Activated CD8-positive, alpha-beta memory T cell treated with anti-CD3 and anti-CD28 coated beads for 48 hours (primary cell): ENCODE measurements around the gene KRTAP10-12.

ENCODE experiments used
- DNase-seq, 3 experiments: peaks; one replicate each; pipeline ENCODE4 v3.0.0-alpha.2; 2020; ENCODE audit warnings: low read depth in 2 of 3, low spot score in 2 of 3

KRTAP10-12 gene

DNA sequence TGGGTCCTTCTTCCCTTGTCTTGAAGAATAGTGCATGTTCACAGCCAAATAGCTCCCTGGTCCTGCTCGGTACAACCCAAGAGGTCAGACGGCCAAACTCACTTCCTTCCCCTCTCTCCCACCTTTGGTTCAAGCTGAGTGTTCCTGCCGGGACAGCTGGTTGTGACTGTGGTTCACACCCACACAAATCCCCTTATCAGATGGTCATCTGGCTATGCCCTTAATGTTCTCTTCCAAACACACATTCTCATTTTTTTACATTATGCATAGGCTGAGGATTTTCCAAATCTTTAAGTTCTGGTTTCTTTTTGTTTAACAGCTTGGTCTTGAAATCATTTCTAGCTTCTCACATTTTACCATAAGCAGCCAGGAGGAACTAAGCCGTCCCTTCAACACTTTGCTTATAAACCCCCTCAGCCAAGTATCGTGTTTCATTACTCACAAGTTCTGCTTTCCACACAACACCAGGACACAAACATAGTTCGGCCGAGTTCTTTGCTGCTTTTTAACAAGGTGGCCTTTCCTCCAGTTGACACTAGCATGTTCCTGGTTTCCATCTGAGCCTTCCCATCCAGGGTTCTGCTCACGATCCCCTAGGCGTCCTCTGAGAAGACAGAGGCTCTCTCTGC, 34.1 kb downstream of the KRTAP10-12 start:
- DNase-seq: no peak

DNA sequence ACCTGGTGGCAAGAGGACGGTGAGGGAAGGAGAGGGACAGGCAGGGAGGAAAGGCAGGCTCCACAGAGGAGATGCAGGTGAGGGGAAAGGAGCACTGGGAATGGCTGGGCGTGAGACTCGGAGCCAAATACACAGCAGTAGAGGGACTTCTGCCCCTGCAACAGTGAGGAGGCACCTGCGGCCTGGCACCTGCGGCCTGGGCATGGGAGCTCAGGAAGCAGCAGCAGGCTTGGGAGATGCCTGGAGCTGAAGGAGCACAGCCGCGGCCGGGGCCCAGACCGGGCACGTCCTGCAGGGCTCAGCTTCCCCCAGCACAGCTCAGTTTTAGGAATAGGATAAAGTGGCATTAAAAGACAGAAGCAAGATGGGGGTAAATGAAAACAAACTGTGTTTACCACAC, 35.3 kb downstream of the KRTAP10-12 start:
- no peak for DNase-seq

DNA sequence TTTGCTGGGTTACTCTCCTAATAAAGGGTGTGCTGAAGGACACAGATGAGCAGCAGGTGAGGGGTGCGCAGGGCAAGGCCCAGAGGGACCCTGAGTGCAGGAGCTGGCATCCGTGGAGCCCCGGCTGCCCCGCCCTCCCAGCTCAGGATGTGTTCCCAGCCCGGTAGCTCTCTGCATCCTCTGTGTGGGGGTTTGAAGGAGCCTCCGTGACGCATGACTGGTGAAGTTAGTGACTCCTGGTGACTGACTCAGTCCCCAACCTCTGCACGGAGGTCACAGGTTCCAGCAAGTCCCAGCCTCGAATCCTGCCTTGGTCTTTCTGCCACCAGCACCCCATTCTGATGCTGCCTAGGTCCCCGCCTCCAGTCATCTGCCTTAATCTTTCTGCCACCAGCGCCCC, 36.0 kb downstream of the KRTAP10-12 start:
- DNase-seq: no peak

DNA sequence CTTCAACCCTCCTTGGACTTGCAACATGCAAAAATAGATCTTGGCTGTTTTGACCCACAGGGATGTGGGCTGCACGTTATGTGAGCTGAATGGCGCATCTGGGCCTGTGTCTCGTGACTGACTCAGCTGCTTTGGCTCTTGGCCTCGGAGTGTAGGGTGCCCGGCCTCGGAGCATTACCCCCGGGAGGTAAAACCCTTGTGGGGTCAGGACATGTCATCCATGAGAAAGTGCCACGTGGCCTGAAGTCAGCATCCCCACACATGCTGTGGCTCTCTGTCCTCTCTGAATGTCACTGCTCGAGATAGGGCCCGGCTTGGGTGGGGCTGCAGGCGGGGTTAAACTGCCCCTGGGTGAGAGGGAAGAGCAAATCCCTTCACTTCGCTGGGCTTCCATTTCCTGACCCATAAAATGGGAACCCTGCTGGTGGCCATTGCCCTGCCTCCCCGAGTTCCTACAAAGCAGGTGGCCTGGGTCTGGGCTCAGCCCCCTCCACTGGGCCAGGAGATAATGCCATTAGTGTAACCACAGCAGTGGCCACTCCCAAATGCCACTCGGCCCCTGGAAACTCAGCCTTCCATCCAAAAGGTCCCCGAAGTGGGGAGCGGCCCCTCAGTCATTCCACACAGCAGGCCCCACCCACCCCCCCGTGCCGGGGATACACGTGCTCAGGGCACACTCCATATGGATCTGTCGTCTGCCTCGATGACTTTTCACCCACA, 37.2 kb downstream of the KRTAP10-12 start:
- no peak for DNase-seq

DNA sequence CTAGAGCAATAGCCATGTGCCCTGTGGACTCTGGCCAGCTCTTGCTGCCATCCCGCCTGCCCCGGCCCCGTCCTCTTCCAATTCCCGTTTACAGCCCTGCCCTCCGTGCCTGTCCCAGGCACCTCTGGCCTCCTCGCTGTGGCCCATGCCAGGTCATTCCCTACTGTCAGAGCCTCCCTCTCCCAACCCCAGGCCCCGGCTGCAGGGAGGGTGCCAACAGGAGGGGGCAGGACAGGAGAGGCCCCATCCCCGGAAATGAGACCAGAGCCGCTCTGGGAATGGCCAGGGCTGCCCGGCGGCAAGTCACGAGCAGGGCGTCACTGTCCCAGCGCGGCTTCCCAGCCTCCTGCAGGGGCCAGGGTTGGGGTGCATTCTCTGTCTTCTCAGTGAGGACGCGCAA, 37.9 kb downstream of the KRTAP10-12 start:
- DNase-seq: no peak

DNA sequence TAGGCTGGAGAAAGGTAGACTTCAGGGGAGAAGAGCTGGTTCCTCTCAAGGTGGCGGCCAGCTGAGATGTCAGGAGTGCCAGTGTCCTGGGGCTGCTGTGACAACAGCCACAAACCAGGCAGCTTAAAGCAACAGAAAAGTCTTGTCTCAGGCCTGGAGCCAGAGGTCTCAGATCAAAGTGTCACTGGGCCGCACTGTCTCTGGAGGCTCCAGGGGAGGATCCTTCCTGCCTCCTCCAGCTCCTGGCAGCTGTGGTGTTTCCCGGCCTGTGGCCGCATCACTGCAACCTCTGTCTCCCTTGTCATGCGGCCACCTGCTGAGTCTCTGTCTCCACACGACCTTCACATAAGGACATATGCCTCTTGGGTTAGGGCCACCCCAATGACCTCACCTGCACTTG, 38.8 kb downstream of the KRTAP10-12 start:
- no peak for DNase-seq

DNA sequence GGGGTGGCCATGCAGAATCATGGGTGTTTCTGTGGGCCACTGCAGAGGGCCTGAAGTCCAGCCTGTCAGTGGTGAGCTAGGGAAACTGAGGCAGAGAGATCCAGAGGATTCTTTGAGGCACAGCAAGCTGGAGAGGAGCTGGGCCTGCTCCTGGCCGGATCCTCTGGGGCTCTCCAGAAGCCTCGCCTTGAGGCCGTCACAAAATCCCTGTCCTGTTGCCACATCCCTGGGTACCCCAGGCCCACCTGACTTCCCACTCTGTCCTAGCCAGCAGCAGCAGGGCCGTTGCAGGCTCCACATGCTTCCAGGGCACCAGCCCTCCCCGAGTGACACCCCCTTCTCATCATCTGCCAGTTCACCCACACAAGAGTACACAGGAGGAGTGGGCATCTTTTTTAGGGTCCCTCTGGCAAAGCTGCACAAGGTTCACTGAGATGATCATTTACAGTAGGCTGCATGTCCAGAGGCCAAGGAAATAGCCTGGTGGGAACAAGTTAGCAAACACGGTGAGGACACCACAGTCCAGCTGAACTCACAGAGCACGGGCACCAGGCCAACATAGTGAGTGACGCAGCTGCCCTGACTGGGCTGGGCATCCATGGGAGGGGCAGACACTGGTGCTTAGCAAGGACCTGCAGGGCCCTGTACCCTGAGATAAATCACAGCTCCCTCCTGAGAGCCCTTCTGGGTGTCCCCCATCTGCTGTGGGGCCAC, 39.5 kb downstream of the KRTAP10-12 start:
- no peak for DNase-seq

DNA sequence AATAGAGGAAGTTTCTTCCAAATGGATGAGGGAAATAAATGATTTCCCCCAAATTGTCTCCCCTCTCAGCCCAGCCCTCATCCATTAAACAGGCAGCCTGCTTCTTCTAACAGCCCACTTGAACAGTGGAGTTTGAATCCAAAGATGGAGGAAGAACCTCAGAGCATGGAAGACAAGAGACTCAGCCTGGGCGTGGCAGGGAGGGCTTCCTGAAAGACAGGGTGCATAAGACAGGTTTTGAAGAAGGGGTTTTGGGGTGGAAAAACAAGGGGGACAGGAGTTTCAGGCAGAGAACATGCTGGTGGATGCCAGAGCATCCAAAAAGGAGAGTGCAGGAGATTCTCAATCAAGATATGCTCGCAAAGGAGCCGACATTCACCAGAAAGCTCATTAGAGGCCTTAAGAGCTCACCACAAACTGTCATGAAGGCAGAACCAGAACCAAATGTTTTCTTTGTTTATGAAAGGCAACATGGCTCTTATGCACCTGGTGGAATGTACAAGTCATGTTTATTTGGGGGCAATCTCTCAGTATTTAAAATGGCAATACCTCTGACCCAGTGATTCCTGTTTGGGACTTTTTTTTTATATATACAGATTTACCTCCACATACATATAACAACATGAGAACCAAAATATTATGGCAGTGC, 40.9 kb downstream of the KRTAP10-12 start:
- DNase-seq: no peak

DNA sequence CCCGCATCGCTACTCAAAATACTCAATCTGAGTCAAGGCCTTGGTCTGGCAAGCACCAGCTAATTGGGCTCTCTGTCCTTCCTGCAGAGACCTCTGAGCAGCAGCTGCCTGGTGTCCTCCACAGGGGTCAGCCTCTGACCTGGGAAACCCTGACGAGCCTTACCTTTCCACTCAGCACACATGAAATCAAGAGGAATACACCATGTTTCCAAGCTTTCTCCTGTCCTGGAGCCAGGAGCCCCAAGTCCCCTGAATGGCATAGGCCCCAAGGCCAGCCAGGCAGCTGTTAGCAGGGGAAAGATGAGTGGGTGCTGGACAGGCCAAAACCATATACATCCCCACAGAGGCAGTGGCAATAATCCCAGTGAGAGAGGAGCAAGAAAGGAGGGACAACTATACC, 41.6 kb downstream of the KRTAP10-12 start:
- no peak for DNase-seq

DNA sequence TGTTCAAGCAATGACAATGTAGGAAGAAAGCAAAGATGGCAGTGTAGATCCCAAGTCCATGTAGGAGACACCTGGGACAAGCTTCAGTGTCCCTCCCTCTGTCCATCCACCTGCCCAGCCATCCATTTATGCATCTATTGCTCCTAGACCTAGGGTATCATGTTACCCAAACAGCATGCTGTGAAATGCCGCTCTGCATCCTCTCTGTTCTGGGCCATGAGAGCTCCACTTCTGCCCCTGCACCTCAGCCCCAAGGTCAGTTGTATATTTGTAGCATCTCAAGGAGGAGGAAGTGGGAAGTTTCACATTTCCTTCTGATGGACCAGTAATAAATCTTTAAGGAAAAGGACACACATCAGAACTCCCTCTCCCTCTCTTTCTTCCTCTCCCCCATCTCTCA, 42.3 kb downstream of the KRTAP10-12 start:
- DNase-seq: no peak

DNA sequence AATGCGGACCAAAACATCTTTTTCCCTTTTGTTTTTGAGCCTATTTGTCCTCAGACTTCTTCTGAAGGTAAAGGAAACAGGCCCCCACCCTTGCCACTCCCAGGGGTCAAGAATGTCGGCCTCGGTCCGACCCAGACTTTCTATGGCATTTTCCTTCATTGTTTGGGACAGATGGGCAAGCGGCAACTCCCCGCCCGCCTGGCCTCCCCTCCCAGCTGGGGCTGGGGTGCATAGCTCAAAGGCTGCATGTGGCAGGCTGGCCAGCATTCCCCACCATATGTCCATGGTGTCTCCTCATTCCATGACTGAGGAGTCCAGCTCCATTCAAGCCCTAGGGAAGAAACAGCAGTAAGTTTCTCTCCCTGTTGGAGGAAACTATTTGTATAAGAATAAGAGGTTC, 43.8 kb downstream of the KRTAP10-12 start:
- DNase-seq: no peak

DNA sequence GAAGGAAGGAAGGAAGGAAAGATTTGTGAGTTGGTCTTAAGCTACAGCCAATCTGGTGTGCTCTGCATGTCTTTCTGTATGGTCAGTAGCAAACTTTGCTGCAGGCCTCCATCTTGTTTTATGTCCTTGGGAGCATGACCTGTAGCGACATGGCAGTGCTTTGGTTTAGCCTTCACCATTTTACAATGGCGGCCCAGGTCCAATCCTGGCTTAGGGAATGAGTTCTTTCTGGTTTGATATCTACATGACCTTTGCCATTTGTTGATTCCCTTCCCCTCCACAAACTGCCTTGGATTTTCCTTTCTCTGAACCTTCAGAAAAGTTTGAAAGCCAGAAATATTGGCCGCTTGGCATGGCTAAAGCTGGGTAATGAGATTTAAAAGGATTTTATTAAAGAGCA, 44.9 kb downstream of the KRTAP10-12 start:
- DNase-seq: no peak

DNA sequence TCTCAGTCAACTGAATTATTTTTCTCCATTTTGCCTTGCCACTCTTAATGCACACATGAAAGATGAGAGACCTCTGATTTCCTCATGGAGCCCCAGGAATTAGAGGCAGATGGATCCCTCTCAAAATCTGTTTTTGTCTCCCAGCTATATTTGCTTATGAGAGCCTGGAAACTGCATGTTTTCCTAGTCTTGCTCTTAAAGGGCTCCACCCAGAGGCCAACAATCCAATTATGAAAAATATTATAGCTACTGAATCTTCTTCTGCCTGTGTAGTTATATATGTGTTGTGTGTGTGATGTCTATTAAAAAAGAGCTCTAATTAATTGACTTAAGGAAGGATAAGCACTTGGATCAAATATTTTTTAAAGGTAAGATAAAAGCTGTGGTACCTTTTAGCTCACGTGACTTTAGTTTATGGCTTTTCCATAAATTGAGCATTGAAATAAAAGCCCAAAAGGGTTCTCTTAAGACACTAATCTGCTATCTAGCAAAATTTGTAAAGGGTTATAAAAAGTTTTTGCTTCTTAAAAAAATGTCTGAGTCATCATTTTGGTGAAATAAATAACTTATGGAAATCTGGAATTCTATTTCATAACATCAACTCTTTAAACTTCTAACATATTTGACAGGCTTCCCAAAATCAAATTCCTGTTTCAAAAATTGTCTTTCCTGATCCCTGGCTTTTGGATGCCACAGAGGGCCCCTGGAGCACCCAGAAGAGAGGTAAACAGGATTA, 45.6 kb downstream of the KRTAP10-12 start:
- DNase-seq: no peak
